Erythroblast (primary cell): ENCODE measurements around the gene TBCC.

Experiments used
- GATA1 ChIP-seq: IDR thresholded peaks from 2 replicates; pipeline ENCODE4 v1.6.1; 2011; ENCODE audit warnings: low read depth, mild to moderate bottlenecking, control low read depth, low read length, moderate library complexity
- POLR2A ChIP-seq: IDR thresholded peaks from 2 replicates; pipeline ENCODE4 v1.6.1; 2011; ENCODE audit warnings: mild to moderate bottlenecking, low read length

GRCh38 chr6:42786525-42786985 is 40.7 kb upstream of the TBCC start:
- TF ChIP-seq POLR2A, result no peak
- no peak for TF ChIP-seq GATA1
